NT2/D1 (cell line): ENCODE measurements around the gene SREBF1.

Experiments
- SUZ12 ChIP-seq: IDR thresholded peaks from 2 replicates; pipeline ENCODE4 v1.6.1; 2011; ENCODE audit not compliant: insufficient read length, insufficient read depth; ENCODE audit errors: extremely low read depth
- YY1 ChIP-seq: IDR thresholded peaks from 2 replicates; pipeline ENCODE4 v1.6.1; 2011; ENCODE audit not compliant: insufficient read length, insufficient read depth
- ZNF274 ChIP-seq: IDR thresholded peaks from 2 replicates; pipeline ENCODE4 v1.6.1; 2011; ENCODE audit warnings: mild to moderate bottlenecking, low read depth, low read length

- TF ChIP-seq ZNF274, result no peak
- no peak for TF ChIP-seq SUZ12
- no peak for TF ChIP-seq YY1
These were observed 32.1 kb upstream of the SREBF1 start for GRCh38 chr17:17868641-17869522.
